HCT116 (cell line): Measurements from ENCODE around the gene ZMYND11. TPM values are rescaled to one million over a fixed set of nuclear protein-coding genes. Genes with fewer than 3 reads are reported as not detected.

Experiments used
- ATAC-seq: fragments of 200-7000 bp; cut with Tn5 transposase; 2 replicates; pipeline ENCODE4 v1.9.1; 2020; ENCODE audit warnings: mild to moderate bottlenecking, moderate library complexity
- BruUV-seq: library from RNA; stranded (reverse); fragments of 400-500 nt; replicated peaks from 2 replicates; lab custom pipeline; 2021; lab: Mats Ljungman, UMichigan
- CTCF ChIA-PET: fragments of 300-600 bp; sonication (Branson Sonifier 250); formaldehyde crosslinking; loops from one replicate; lab custom pipeline; 2021; ENCODE audit warnings: antibody characterized with exemption; lab: Charles Lee
- POLR2A ChIA-PET: fragments of 300-600, 350-600 bp; sonication (Branson Sonifier 250); formaldehyde crosslinking; loops from one replicate; lab custom pipeline; 2021; ENCODE audit warnings: antibody characterized with exemption; lab: Charles Lee
- RAD21 ChIA-PET, 2 experiments: fragments of 300-600 bp; sonication (Branson Sonifier 250); formaldehyde crosslinking; loops; one replicate each; lab custom pipeline; 2023; ENCODE audit warnings: low total read pairs in 2 of 2; ENCODE audit not compliant: uncharacterized antibody in 2 of 2, unreplicated experiment in 2 of 2, low non-redundant PET in 1 of 2; lab: Charles Lee
- DNase-seq: peaks from one replicate; pipeline ENCODE4 v3.0.0-alpha.2; 2010; ENCODE audit warnings: low read depth, low spot score
- H2AFZ ChIP-seq: fragments of 200-600 bp; shearing (Covaris generic), sonication (generic); 2 replicates; pipeline ENCODE4 v1.6.1; 2017; ENCODE audit warnings: low read depth, mixed run types, mixed read lengths, antibody characterized with exemption, low read length; ENCODE audit not compliant: poor library complexity, severe bottlenecking
- H3K27ac ChIP-seq: 2 replicates; pipeline ENCODE4 v1.5.1; 2012; ENCODE audit warnings: low read depth, low read length
- H3K27me3 ChIP-seq: fragments of 200-600 bp; sonication (generic); 2 replicates; pipeline ENCODE4 v1.6.1; 2016; ENCODE audit warnings: mixed run types, low read length, mixed read lengths; ENCODE audit not compliant: insufficient read depth
- H3K36me3 ChIP-seq, 2 experiments: fragments of 200-500 bp in 1 of 2; fragments of 200-600 bp in 1 of 2; sonication (Bioruptor generic) in 1 of 2; sonication (generic) in 1 of 2; 2 replicates each; pipeline versions ENCODE4 v1.5.1 to v1.6.1; 2014 to 2016; ENCODE audit warnings: low read length in 2 of 2, inconsistent platforms in 1 of 2, mixed read lengths in 1 of 2, mixed run types in 1 of 2; ENCODE audit not compliant: insufficient read depth in 2 of 2, control insufficient read depth in 1 of 2
- H3K4me1 ChIP-seq, 2 experiments: fragments of 200-600 bp in 1 of 2; sonication (generic) in 1 of 2; 2 replicates each; pipeline versions ENCODE4 v1.5.1 to v1.6.1; 2012 to 2017; ENCODE audit warnings: low read length in 2 of 2, inconsistent platforms in 1 of 2, mild to moderate bottlenecking in 1 of 2, mixed read lengths in 1 of 2, mixed run types in 1 of 2, moderate library complexity in 1 of 2; ENCODE audit not compliant: insufficient read depth in 2 of 2, control insufficient read depth in 1 of 2
- H3K4me2 ChIP-seq: fragments of 200-600 bp; sonication (generic); 2 replicates; pipeline ENCODE4 v1.6.1; 2017; ENCODE audit warnings: mixed run types, low read length, mixed read lengths
- H3K4me3 ChIP-seq, 2 experiments: fragments of 200-600 bp in 1 of 2; sonication (generic) in 1 of 2; replicated peaks in 1 of 2; 2 replicates each; pipeline ENCODE4 v1.5.1; 2011 to 2016; ENCODE audit warnings: low read length in 2 of 2, control low read depth in 1 of 2, low read depth in 1 of 2, mild to moderate bottlenecking in 1 of 2, mixed read lengths in 1 of 2, mixed run types in 1 of 2
- H3K79me2 ChIP-seq: fragments of 200-600 bp; sonication (generic); 2 replicates; pipeline ENCODE4 v1.6.1; 2017; ENCODE audit warnings: mild to moderate bottlenecking, mixed run types, low read length, moderate library complexity, mixed read lengths; ENCODE audit not compliant: insufficient read depth
- H3K9ac ChIP-seq: fragments of 200-600 bp; sonication (generic); 2 replicates; pipeline ENCODE4 v1.6.1; 2016; ENCODE audit warnings: low read length, mixed read lengths
- H3K9me2 ChIP-seq: fragments of 200-600 bp; sonication (generic), shearing (Covaris generic); 2 replicates; pipeline ENCODE4 v1.6.1; 2017; ENCODE audit warnings: mixed run types, mild to moderate bottlenecking, moderate library complexity; ENCODE audit not compliant: insufficient read depth
- H3K9me3 ChIP-seq, 2 experiments: fragments of 200-500 bp in 1 of 2; fragments of 200-600 bp in 1 of 2; sonication (Bioruptor generic) in 1 of 2; sonication (generic) in 1 of 2; 2 replicates each; pipeline ENCODE4 v1.6.1; 2014 to 2017; ENCODE audit warnings: low read length in 2 of 2, mixed read lengths in 2 of 2, inconsistent platforms in 1 of 2, low read depth in 1 of 2, mild to moderate bottlenecking in 1 of 2, mixed run types in 1 of 2, moderate library complexity in 1 of 2; ENCODE audit not compliant: control insufficient read depth in 1 of 2, insufficient read depth in 1 of 2
- H4K20me1 ChIP-seq: fragments of 200-600 bp; sonication (generic), shearing (Covaris generic); 2 replicates; pipeline ENCODE4 v1.6.1; 2017; ENCODE audit warnings: mixed run types, mild to moderate bottlenecking, moderate library complexity; ENCODE audit not compliant: insufficient read depth
- CBX3 ChIP-seq: IDR thresholded peaks from 2 replicates; pipeline ENCODE4 v1.6.1; 2012; ENCODE audit warnings: low read depth
- CEBPB ChIP-seq: IDR thresholded peaks from 2 replicates; pipeline ENCODE4 v1.6.1; 2012; ENCODE audit warnings: low read depth
- ELF1 ChIP-seq: IDR thresholded peaks from 2 replicates; pipeline ENCODE4 v1.6.1; 2012; ENCODE audit warnings: low read depth, borderline replicate concordance
- JUND ChIP-seq: IDR thresholded peaks from 2 replicates; pipeline ENCODE4 v1.6.1; 2012
- POLR2AphosphoS5 ChIP-seq: IDR thresholded peaks from 2 replicates; pipeline ENCODE4 v1.6.1; 2011; ENCODE audit warnings: mild to moderate bottlenecking, low read depth, low read length, moderate library complexity
- RAD21 ChIP-seq: IDR thresholded peaks from 2 replicates; pipeline ENCODE4 v1.6.1; 2012; ENCODE audit warnings: low read depth, mild to moderate bottlenecking
- SIN3A ChIP-seq: IDR thresholded peaks from 2 replicates; pipeline ENCODE4 v1.6.1; 2012; ENCODE audit warnings: low read depth
- SP1 ChIP-seq: IDR thresholded peaks from 2 replicates; pipeline ENCODE4 v1.6.1; 2012; ENCODE audit warnings: low read depth
- ZFX ChIP-seq: fragments of 450-650 bp; IDR thresholded peaks from 2 replicates; pipeline ENCODE4 v1.6.1; 2017
- ZNF274 ChIP-seq: fragments of 200-500 bp; sonication (Bioruptor generic); IDR thresholded peaks from 2 replicates; pipeline ENCODE4 v1.6.1; 2014; ENCODE audit warnings: mild to moderate bottlenecking, low read depth, low read length, inconsistent platforms
- intact Hi-C: fragments of 100-400 bp; cut with micrococcal nuclease; formaldehyde crosslinking; loops from 2 replicates; pipeline ENCODE4 v1.10.0; 2022
- total RNA-seq: library from RNA; stranded (reverse); gene quantifications from one replicate; pipeline ENCODE4 v1.2.1, GENCODE V29; 2021; ENCODE audit not compliant: unreplicated experiment
- TF ChIP-seq, protein P1 (sequence below): IDR thresholded peaks from 2 replicates; pipeline ENCODE4 v1.6.1; 2012
- TF ChIP-seq, protein P2 (sequence below): IDR thresholded peaks from 2 replicates; pipeline ENCODE4 v1.6.1; 2012
- TF ChIP-seq, protein P3 (sequence below): IDR thresholded peaks from 2 replicates; pipeline ENCODE4 v1.6.1; 2011; ENCODE audit warnings: mild to moderate bottlenecking, low read length, moderate library complexity; ENCODE audit not compliant: insufficient replicate concordance; ENCODE audit errors: extremely low read depth

The ZMYND11 gene
- total RNA-seq, 1 experiment from 2014 or later = 28.3 TPM

DNA sequence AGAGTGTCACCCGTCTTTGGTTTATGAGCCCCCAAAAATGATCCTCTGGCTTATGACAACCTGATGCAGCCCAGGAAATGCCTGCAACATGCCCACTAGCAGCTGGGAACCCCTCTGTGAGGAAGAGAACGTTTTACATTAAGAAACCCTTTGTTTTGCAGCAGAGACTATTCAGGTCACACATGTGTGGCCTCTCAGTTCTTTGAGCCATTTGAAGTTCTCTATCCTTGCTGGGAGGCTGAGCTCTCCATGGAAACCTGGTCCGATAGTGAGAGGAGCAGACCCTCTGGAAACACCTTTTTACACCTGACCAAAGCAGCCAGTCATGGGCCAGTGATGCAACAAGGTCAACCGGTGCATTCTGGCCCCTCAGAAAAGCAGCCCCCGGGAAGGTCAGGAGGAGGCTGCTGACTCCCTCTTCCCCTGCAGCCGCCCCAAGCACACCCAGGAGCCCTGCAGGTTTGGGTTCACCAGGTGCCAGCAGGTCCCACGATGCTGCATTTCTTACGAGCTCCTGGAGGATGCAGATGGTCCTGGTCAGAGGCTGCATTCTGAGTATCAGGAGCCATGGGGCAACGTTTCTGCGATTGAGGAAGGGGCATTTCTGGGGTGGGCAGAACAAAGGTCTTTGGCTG is 134.3 kb downstream of the ZMYND11 start:
- ChIA-PET CTCF (no interaction called here), POLR2A (no interaction called here), RAD21 (no interaction called here)
- Histone ChIP-seq H3K36me3 (no peaks in the 10 kb centered on the region), H4K20me1 (no peaks in the 10 kb centered on the region), H3K4me1 (peaks cover 9% of the 10 kb centered on the region in 2 experiments; a peak in 3 of 4 replicates), H3K4me3 (no peak overlapping the region), H3K9ac (no peak overlapping the region), H3K27me3 (no peaks in the 10 kb centered on the region), H3K9me2 (no peaks in the 10 kb centered on the region), H3K4me2 (no peak overlapping the region), H3K27ac (no peak overlapping the region), H3K9me3 (no peaks in the 10 kb centered on the region), H2AFZ (no peak overlapping the region), H3K79me2 (no peaks in the 10 kb centered on the region)
- intact Hi-C loops = no loop called here
- TF ChIP-seq, protein P1, sequence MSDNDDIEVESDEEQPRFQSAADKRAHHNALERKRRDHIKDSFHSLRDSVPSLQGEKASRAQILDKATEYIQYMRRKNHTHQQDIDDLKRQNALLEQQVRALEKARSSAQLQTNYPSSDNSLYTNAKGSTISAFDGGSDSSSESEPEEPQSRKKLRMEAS = no peak
- TF ChIP-seq CEBPB = no peak
- TF ChIP-seq, protein P2, sequence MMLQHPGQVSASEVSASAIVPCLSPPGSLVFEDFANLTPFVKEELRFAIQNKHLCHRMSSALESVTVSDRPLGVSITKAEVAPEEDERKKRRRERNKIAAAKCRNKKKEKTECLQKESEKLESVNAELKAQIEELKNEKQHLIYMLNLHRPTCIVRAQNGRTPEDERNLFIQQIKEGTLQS = no peak
- no peak for TF ChIP-seq ZFX
- TF ChIP-seq, protein P3, sequence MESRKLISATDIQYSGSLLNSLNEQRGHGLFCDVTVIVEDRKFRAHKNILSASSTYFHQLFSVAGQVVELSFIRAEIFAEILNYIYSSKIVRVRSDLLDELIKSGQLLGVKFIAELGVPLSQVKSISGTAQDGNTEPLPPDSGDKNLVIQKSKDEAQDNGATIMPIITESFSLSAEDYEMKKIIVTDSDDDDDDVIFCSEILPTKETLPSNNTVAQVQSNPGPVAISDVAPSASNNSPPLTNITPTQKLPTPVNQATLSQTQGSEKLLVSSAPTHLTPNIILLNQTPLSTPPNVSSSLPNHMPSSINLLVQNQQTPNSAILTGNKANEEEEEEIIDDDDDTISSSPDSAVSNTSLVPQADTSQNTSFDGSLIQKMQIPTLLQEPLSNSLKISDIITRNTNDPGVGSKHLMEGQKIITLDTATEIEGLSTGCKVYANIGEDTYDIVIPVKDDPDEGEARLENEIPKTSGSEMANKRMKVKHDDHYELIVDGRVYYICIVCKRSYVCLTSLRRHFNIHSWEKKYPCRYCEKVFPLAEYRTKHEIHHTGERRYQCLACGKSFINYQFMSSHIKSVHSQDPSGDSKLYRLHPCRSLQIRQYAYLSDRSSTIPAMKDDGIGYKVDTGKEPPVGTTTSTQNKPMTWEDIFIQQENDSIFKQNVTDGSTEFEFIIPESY = no peak
- TF ChIP-seq CBX3 = no peak
- TF ChIP-seq SIN3A = no peak
- TF ChIP-seq ZNF274 = no peak
- no peak for TF ChIP-seq ELF1
- TF ChIP-seq JUND = no peak
- no peak for TF ChIP-seq POLR2AphosphoS5
- TF ChIP-seq RAD21 = no peak
- TF ChIP-seq SP1 = no peak
- no peak for ATAC-seq
- no peak for DNase-seq
- BruUV-seq = no TSS peak
